Stimulated activated naive CD8-positive, alpha-beta T cell treated with anti-CD3 and anti-CD28 coated beads, Interleukin-15, Interleukin-2, amounts not matched to agents 100 ng/mL and 50 ng/mL, for 24 hours (primary cell): Measurements from ENCODE around the gene LANCL3.
"Not testable (repeated sequence)": the region's sequence is repeated elsewhere in the genome, so short reads cannot be mapped to it uniquely, and the experiment has no call there.

Experiments
- H3K27ac Mint-ChIP-seq: one replicate; pipeline ENCODE4 v1.8.0; 2021; ENCODE audit warnings: mild to moderate bottlenecking, mixed read lengths
- H3K27me3 Mint-ChIP-seq: one replicate; pipeline ENCODE4 v1.8.0; 2021; ENCODE audit warnings: mixed read lengths
- H3K36me3 Mint-ChIP-seq: one replicate; pipeline ENCODE4 v1.8.0; 2021; ENCODE audit warnings: low read depth, mixed read lengths
- H3K4me1 Mint-ChIP-seq: one replicate; pipeline ENCODE4 v1.8.0; 2021; ENCODE audit warnings: low read depth, mixed read lengths
- H3K4me3 Mint-ChIP-seq: one replicate; pipeline ENCODE4 v1.8.0; 2021; ENCODE audit warnings: mild to moderate bottlenecking, mixed read lengths
- H3K9me3 Mint-ChIP-seq: one replicate; pipeline ENCODE4 v1.8.0; 2021; ENCODE audit warnings: mixed read lengths

The LANCL3 gene

GRCh38 chrX:37571426-37572107 lies at the start of gene LANCL3:
LANCL3 (plus strand) TSS chrX:37571661; CDS start chrX:37571871, 210 bp downstream.
- Mint-ChIP-seq H3K27me3 (peaks cover 28% of the 10 kb centered on the region), H3K4me3 (peak within 1 kb of the TSS; percentile 75), H3K27ac (peak within 1 kb of the TSS; percentile 69)
- H3K9me3 Mint-ChIP-seq, H3K36me3 Mint-ChIP-seq, H3K4me1 Mint-ChIP-seq: not testable (repeated sequence)

- H3K9me3 Mint-ChIP-seq, result not testable (repeated sequence)
Observed at GRCh38 chrX:37523673-37524072, 47.8 kb upstream of the LANCL3 start.

GRCh38 chrX:37541991-37542390 lies 29.5 kb upstream of the LANCL3 start:
- Mint-ChIP-seq H3K4me3 (no peak overlapping the region), H3K27ac (no peak overlapping the region), H3K27me3 (peaks cover 4% of the 10 kb centered on the region), H3K9me3 (no peaks in the 10 kb centered on the region), H3K4me1 (no peaks in the 10 kb centered on the region), H3K36me3 (no peaks in the 10 kb centered on the region)

More at GRCh38 chrX:37523673-37524072, 47.8 kb upstream of the LANCL3 start:
- H3K36me3 Mint-ChIP-seq, H3K4me1 Mint-ChIP-seq, H3K27ac Mint-ChIP-seq, H3K27me3 Mint-ChIP-seq, H3K4me3 Mint-ChIP-seq: not testable (repeated sequence)

- H3K9me3 Mint-ChIP-seq, result no peaks in the 10 kb centered on the region
- H3K4me1 Mint-ChIP-seq, result no peaks in the 10 kb centered on the region
- no peak overlapping the region for H3K4me3 Mint-ChIP-seq
- H3K27ac Mint-ChIP-seq, result no peak overlapping the region
- H3K36me3 Mint-ChIP-seq, result no peaks in the 10 kb centered on the region
- peaks cover 4% of the 10 kb centered on the region for H3K27me3 Mint-ChIP-seq
Observed at GRCh38 chrX:37542791-37543190, 28.7 kb upstream of the LANCL3 start.

- H3K27me3 Mint-ChIP-seq, result no peaks in the 10 kb centered on the region
- H3K4me1 Mint-ChIP-seq, result no peaks in the 10 kb centered on the region
- no peak overlapping the region for H3K27ac Mint-ChIP-seq
- no peak overlapping the region for H3K4me3 Mint-ChIP-seq
- no peaks in the 10 kb centered on the region for H3K36me3 Mint-ChIP-seq
- no peaks in the 10 kb centered on the region for H3K9me3 Mint-ChIP-seq
Observed at GRCh38 chrX:37543324-37543723, 28.1 kb upstream of the LANCL3 start.

GRCh38 chrX:37544531-37544930 lies 26.9 kb upstream of the LANCL3 start:
- H3K4me3 Mint-ChIP-seq, H3K36me3 Mint-ChIP-seq, H3K27ac Mint-ChIP-seq, H3K9me3 Mint-ChIP-seq, H3K4me1 Mint-ChIP-seq, H3K27me3 Mint-ChIP-seq: not testable (repeated sequence)

- no peaks in the 10 kb centered on the region for H3K36me3 Mint-ChIP-seq
- H3K4me1 Mint-ChIP-seq, result no peaks in the 10 kb centered on the region
- H3K9me3 Mint-ChIP-seq, result no peaks in the 10 kb centered on the region
- no peak overlapping the region for H3K4me3 Mint-ChIP-seq
- no peak overlapping the region for H3K27ac Mint-ChIP-seq
- no peaks in the 10 kb centered on the region for H3K27me3 Mint-ChIP-seq
Observed at GRCh38 chrX:37545066-37545465, 26.4 kb upstream of the LANCL3 start.

- H3K27ac Mint-ChIP-seq, result not testable (repeated sequence)
Observed at GRCh38 chrX:37549619-37550018, 21.8 kb upstream of the LANCL3 start.

GRCh38 chrX:37553476-37553875 lies 18.0 kb upstream of the LANCL3 start:
- Mint-ChIP-seq H3K36me3 (no peaks in the 10 kb centered on the region), H3K4me1 (no peaks in the 10 kb centered on the region), H3K27ac (no peak overlapping the region), H3K27me3 (peaks cover 3% of the 10 kb centered on the region), H3K9me3 (no peaks in the 10 kb centered on the region), H3K4me3 (no peak overlapping the region)

More at GRCh38 chrX:37549619-37550018, 21.8 kb upstream of the LANCL3 start:
- not testable (repeated sequence) for H3K9me3 Mint-ChIP-seq, H3K36me3 Mint-ChIP-seq, H3K4me1 Mint-ChIP-seq, H3K4me3 Mint-ChIP-seq, H3K27me3 Mint-ChIP-seq

- peaks cover 18% of the 10 kb centered on the region for H3K27me3 Mint-ChIP-seq
- not testable (repeated sequence) for H3K4me1 Mint-ChIP-seq, H3K4me3 Mint-ChIP-seq, H3K36me3 Mint-ChIP-seq, H3K9me3 Mint-ChIP-seq, H3K27ac Mint-ChIP-seq
Observed at GRCh38 chrX:37565254-37565653, 6.2 kb upstream of the LANCL3 start.

- H3K36me3 Mint-ChIP-seq, H3K4me1 Mint-ChIP-seq, H3K9me3 Mint-ChIP-seq, H3K27ac Mint-ChIP-seq, H3K4me3 Mint-ChIP-seq: not testable (repeated sequence)
- peaks cover 37% of the 10 kb centered on the region for H3K27me3 Mint-ChIP-seq
Observed at GRCh38 chrX:37570349-37570748, 1.1 kb upstream of the LANCL3 start.

GRCh38 chrX:37572108-37572587 lies 687 bp downstream of the LANCL3 start:
- peak overlapping the region; percentile 75 for H3K4me3 Mint-ChIP-seq
- not testable (repeated sequence) for H3K4me1 Mint-ChIP-seq, H3K9me3 Mint-ChIP-seq, H3K36me3 Mint-ChIP-seq
- peak overlapping the region; percentile 69 for H3K27ac Mint-ChIP-seq
- peaks cover 29% of the 10 kb centered on the region for H3K27me3 Mint-ChIP-seq

GRCh38 chrX:37573121-37573520 lies 1.7 kb downstream of the LANCL3 start:
- H3K36me3 Mint-ChIP-seq, H3K27ac Mint-ChIP-seq, H3K4me3 Mint-ChIP-seq, H3K9me3 Mint-ChIP-seq, H3K4me1 Mint-ChIP-seq: not testable (repeated sequence)
- peaks cover 27% of the 10 kb centered on the region for H3K27me3 Mint-ChIP-seq

GRCh38 chrX:37578045-37578444 lies 6.6 kb downstream of the LANCL3 start:
- H3K27me3 Mint-ChIP-seq, result peaks cover 20% of the 10 kb centered on the region
- H3K4me3 Mint-ChIP-seq, result no peak overlapping the region
- no peaks in the 10 kb centered on the region for H3K9me3 Mint-ChIP-seq
- H3K36me3 Mint-ChIP-seq, result no peaks in the 10 kb centered on the region
- H3K4me1 Mint-ChIP-seq, result no peaks in the 10 kb centered on the region
- H3K27ac Mint-ChIP-seq, result no peak overlapping the region

GRCh38 chrX:37580080-37580479 lies 8.6 kb downstream of the LANCL3 start:
- Mint-ChIP-seq H3K9me3 (no peaks in the 10 kb centered on the region), H3K4me1 (no peaks in the 10 kb centered on the region), H3K4me3 (no peak overlapping the region), H3K36me3 (no peaks in the 10 kb centered on the region), H3K27ac (no peak overlapping the region), H3K27me3 (peaks cover 6% of the 10 kb centered on the region)

GRCh38 chrX:37587337-37587736 lies 15.9 kb downstream of the LANCL3 start:
- H3K4me1 Mint-ChIP-seq, H3K4me3 Mint-ChIP-seq, H3K27me3 Mint-ChIP-seq, H3K27ac Mint-ChIP-seq, H3K36me3 Mint-ChIP-seq, H3K9me3 Mint-ChIP-seq: not testable (repeated sequence)
